ENCODE results near the gene MAGI1.

Gene MAGI1

DNA sequence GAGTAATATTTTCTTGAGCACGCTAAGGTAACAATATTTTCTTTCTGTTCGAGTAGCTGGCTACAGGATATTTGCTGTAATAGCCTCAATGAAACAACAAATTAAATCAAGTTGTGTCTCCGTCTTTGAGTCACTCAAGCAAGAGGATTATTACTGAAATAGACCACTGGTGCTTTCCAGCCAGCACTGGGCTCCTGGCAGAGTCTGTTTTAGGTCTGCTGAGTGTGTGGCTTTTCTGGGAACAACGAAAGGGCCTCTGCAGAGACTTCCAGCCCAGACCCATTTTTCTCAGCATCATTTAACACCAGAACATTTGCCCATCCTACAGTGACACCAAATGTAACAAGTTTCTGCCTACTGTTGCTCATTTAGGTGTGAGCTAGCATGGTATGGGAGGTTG, 652.9 kb downstream of the MAGI1 start:
- no peak overlapping the region for H3K27ac ChIP-seq (ENCODE audit: low read depth, low read length)
- H3K79me2 ChIP-seq (ENCODE audit: insufficient read depth, low read length) = no peaks in the 10 kb centered on the region
- no peak overlapping the region for H3K4me3 ChIP-seq (ENCODE audit: insufficient read depth, low read length, poor library complexity, severe bottlenecking)
- TF ChIP-seq, protein P1, sequence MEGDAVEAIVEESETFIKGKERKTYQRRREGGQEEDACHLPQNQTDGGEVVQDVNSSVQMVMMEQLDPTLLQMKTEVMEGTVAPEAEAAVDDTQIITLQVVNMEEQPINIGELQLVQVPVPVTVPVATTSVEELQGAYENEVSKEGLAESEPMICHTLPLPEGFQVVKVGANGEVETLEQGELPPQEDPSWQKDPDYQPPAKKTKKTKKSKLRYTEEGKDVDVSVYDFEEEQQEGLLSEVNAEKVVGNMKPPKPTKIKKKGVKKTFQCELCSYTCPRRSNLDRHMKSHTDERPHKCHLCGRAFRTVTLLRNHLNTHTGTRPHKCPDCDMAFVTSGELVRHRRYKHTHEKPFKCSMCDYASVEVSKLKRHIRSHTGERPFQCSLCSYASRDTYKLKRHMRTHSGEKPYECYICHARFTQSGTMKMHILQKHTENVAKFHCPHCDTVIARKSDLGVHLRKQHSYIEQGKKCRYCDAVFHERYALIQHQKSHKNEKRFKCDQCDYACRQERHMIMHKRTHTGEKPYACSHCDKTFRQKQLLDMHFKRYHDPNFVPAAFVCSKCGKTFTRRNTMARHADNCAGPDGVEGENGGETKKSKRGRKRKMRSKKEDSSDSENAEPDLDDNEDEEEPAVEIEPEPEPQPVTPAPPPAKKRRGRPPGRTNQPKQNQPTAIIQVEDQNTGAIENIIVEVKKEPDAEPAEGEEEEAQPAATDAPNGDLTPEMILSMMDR (IDR thresholded peaks at IDR 0.05; ENCODE audit: insufficient read depth, low read length, poor library complexity, severe bottlenecking) = no peak
- H3K9me2 ChIP-seq (replicated peaks; ENCODE audit: insufficient read depth, low read length) = no peaks in the 10 kb centered on the region
- H3K9me3 ChIP-seq (ENCODE audit: insufficient read depth, low read length) = no peaks in the 10 kb centered on the region
- H4K20me1 ChIP-seq (ENCODE audit: low read depth, low read length) = no peaks in the 10 kb centered on the region
- H3K9ac ChIP-seq (ENCODE audit: low read length) = no peak overlapping the region
- no peak overlapping the region for H2AFZ ChIP-seq (ENCODE audit: low read depth, low read length, severe bottlenecking)
- H3K36me3 ChIP-seq (ENCODE audit: low read length) = no peaks in the 10 kb centered on the region
- H3K27me3 ChIP-seq (ENCODE audit: low read length) = no peaks in the 10 kb centered on the region
- no peak overlapping the region for H3K4me2 ChIP-seq (ENCODE audit: low read depth, low read length, poor library complexity, severe bottlenecking)
- no peaks in the 10 kb centered on the region for H3F3A ChIP-seq (ENCODE audit: insufficient read depth)

DNA sequence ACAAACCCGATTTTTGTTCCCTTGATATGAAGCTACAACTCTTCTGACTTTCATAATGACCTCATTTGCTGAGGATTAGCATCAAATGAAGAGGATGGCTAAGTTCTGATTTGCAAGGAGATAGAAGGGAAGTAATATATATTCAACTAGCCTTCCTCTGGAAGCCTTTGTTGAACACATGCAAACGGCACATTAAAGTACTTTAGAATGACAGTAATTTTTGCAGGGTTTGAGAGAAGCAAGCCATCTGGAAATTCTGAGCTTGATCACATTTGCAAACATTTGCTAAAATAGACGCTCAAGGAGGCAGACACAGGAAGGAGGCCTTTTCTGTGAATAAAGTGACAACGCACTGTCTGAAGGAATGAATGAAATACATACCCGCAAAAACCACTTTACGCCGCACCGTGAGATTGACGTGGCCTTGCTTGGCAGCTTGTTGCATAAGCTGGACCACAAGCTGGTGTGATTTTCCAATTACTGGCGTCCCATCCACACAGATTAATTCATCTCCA, 657.2 kb downstream of the MAGI1 start:
- no peak overlapping the region for H3K4me2 ChIP-seq (ENCODE audit: low read depth, low read length, poor library complexity, severe bottlenecking)
- no peaks in the 10 kb centered on the region for H3K27me3 ChIP-seq (ENCODE audit: low read length)
- no peaks in the 10 kb centered on the region for H3F3A ChIP-seq (ENCODE audit: insufficient read depth)
- H3K36me3 ChIP-seq (ENCODE audit: low read length) = no peaks in the 10 kb centered on the region
- no peaks in the 10 kb centered on the region for H3K9me3 ChIP-seq (ENCODE audit: insufficient read depth, low read length)
- H2AFZ ChIP-seq (ENCODE audit: low read depth, low read length, severe bottlenecking) = no peak overlapping the region
- H3K4me3 ChIP-seq (ENCODE audit: insufficient read depth, low read length, poor library complexity, severe bottlenecking) = no peak overlapping the region
- H4K20me1 ChIP-seq (ENCODE audit: low read depth, low read length) = no peaks in the 10 kb centered on the region
- no peak overlapping the region for H3K9ac ChIP-seq (ENCODE audit: low read length)
- no peak for TF ChIP-seq EZH2phosphoT487 (conservative IDR thresholded peaks at IDR 0.05; ENCODE audit: low read length)
- TF ChIP-seq, protein P1 (IDR thresholded peaks at IDR 0.05; ENCODE audit: insufficient read depth, low read length, poor library complexity, severe bottlenecking) = no peak
- no peaks in the 10 kb centered on the region for H3K79me2 ChIP-seq (ENCODE audit: insufficient read depth, low read length)
- H3K9me2 ChIP-seq (replicated peaks; ENCODE audit: insufficient read depth, low read length) = no peaks in the 10 kb centered on the region
- H3K27ac ChIP-seq (ENCODE audit: low read depth, low read length) = no peak overlapping the region

DNA sequence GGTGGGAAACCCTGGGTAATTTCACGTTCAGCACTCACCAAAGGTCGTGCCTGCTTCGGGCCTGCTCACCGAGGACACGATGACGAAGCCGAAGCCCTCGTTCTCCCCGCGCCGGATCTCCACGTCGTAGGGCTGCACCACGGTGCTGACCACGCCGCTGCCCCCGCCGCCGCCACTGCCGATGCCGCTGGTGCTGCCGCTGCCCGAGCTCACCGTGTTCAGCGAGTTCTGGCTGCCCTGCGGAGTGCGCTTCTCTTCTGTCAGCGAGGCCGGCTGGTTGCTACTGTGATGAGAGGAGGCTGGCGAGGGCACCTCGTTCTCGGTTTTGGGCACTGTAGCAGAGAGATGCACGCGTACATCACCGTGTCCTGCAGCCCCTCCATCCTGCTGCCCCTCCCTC, 659.5 kb downstream of the MAGI1 start:
- Histone ChIP-seq H3K79me2 (ENCODE audit: insufficient read depth, low read length) (no peaks in the 10 kb centered on the region), H3F3A (ENCODE audit: insufficient read depth) (no peaks in the 10 kb centered on the region), H3K4me2 (ENCODE audit: low read depth, low read length, poor library complexity, severe bottlenecking) (no peak overlapping the region), H3K27me3 (ENCODE audit: low read length) (no peaks in the 10 kb centered on the region), H3K36me3 (ENCODE audit: low read length) (no peaks in the 10 kb centered on the region), H3K4me3 (ENCODE audit: insufficient read depth, low read length, poor library complexity, severe bottlenecking) (no peak overlapping the region), H3K9me2 (replicated peaks; ENCODE audit: insufficient read depth, low read length) (no peaks in the 10 kb centered on the region), H3K27ac (ENCODE audit: low read depth, low read length) (no peak overlapping the region), H4K20me1 (ENCODE audit: low read depth, low read length) (no peaks in the 10 kb centered on the region), H3K9me3 (ENCODE audit: insufficient read depth, low read length) (no peaks in the 10 kb centered on the region), H2AFZ (ENCODE audit: low read depth, low read length, severe bottlenecking) (no peak overlapping the region), H3K9ac (ENCODE audit: low read length) (no peak overlapping the region)
- TF ChIP-seq, protein P1 (IDR thresholded peaks at IDR 0.05; ENCODE audit: insufficient read depth, low read length, poor library complexity, severe bottlenecking) = no peak
- TF ChIP-seq EZH2phosphoT487 (conservative IDR thresholded peaks at IDR 0.05; ENCODE audit: low read length) = no peak
